22Rv1 (cell line): ENCODE measurements around the gene RPS13.

Experiments
- ZFX ChIP-seq: fragments of 450-650 bp; IDR thresholded peaks from 2 replicates; pipeline ENCODE4 v1.6.1; 2017; ENCODE audit warnings: antibody characterized with exemption, borderline replicate concordance
- TF ChIP-seq, protein P1 (sequence below): fragments of 450-650 bp; IDR thresholded peaks from 2 replicates; pipeline ENCODE4 v1.5.1; 2017; ENCODE audit warnings: mild to moderate bottlenecking

DNA sequence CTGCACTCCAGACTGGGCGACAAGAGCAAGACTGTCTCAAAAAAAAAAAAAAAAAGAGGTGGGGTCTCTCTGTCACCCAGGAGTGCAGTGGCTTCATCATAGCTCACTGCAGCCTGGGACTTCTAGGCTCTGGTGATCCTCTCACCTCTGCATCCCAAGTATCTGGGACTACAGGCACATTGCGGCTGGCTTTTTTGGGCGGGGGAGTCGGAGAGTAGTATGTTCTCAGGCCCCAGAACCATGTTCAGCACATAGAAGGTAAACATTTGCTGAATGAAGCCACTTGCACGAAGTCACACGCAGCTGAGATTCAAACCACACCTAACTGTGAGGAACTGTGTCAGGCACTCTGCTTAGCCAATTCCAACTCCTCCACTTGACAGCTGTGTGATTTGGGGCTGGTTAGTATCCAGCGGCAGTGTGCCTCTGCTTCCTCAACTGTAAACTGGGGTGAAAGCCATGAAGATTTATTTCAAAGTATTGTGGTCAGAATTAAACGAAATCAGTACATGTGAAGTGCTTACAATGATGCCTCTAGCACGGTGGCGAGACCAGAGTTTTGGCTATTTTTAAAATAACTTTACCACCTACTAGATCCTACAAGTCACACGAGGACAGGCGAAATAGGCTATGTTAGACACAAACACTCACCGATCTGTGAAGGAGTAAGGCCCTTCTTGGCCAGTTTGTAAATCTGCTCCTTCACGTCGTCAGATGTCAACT lies 789 bp downstream of the RPS13 start:
- TF ChIP-seq, protein P1, sequence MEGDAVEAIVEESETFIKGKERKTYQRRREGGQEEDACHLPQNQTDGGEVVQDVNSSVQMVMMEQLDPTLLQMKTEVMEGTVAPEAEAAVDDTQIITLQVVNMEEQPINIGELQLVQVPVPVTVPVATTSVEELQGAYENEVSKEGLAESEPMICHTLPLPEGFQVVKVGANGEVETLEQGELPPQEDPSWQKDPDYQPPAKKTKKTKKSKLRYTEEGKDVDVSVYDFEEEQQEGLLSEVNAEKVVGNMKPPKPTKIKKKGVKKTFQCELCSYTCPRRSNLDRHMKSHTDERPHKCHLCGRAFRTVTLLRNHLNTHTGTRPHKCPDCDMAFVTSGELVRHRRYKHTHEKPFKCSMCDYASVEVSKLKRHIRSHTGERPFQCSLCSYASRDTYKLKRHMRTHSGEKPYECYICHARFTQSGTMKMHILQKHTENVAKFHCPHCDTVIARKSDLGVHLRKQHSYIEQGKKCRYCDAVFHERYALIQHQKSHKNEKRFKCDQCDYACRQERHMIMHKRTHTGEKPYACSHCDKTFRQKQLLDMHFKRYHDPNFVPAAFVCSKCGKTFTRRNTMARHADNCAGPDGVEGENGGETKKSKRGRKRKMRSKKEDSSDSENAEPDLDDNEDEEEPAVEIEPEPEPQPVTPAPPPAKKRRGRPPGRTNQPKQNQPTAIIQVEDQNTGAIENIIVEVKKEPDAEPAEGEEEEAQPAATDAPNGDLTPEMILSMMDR = no peak
- no peak for TF ChIP-seq ZFX
